Activated T-helper 1 cell treated with Interleukin-2 at 50 U/mL for 16 hours (primary cell): ENCODE data around the gene RAB29.

Source experiments
- DNase-seq: peaks from one replicate; pipeline ENCODE4 v3.0.0-alpha.2; 2020; ENCODE audit warnings: low read depth

The RAB29 gene

GRCh38 chr1:205719762-205720161 lies 55.5 kb downstream of the RAB29 start:
- no peak for DNase-seq

- no peak for DNase-seq
These were observed 56.3 kb downstream of the RAB29 start for GRCh38 chr1:205719015-205719414.
